CD4-positive, alpha-beta T cell treated with Interferon gamma for 1 hour (primary cell): ENCODE data around the gene TP53TG3.
"Not testable (repeated sequence)": the region's sequence is repeated elsewhere in the genome, so short reads cannot be mapped to it uniquely, and the experiment has no call there.

Experiments used
- DNase-seq: peaks from one replicate; pipeline ENCODE4 v3.0.0-alpha.2; 2020

TP53TG3 gene, protein sequence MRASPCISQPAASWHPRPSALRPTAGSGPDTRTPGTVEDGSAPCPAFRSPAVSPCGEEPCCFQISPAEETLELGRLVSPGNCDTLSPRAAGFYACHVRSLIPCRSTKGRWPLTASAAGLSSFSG

DNA sequence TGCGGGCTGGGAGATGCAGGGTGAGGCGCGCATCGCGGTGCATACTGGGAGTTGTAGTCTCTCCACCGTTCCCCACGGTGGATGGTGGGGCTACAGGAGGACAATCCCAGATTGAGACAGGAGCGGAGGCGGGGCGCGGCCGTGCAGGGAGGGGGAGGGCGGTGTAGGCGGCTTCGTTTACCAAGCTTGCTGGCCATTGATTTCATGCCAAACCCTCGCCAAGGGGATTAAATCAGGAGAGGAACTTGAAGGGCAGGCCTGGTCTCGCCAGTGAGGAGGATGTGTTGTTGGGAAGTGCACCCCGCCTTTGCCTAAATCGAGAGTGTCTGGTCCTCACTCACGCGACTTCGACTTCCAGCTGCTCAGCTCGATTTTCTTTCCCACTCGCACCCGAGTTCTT is at the start of gene TP53TG3:
TSS of gene TP53TG3 (minus strand) at position 101 of the 400 bp plus-strand sequence. CDS start at position 33, 68 bp downstream.
- not testable (repeated sequence) for DNase-seq

DNA sequence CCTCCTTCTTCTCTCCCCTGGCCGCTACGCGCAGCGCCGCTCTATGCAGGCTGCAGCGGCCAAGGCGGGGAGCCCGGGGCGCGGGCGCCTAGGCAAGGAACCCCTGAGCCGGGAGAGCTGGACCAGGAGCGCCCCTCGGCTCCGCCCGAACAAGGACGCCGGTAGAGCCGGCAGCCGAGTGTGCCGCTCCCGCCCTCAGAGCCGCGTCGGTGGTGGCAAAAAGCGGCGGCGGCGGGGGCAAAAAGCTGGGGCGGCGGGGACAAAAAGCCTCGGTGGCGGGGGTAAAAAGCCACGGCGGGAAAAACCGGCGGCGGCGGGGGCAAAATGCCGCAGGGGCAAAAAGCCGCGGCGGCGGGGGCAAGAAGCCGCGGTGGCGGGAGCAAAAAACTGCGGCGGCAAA is 25.1 kb downstream of the TP53TG3 start:
- DNase-seq = not testable (repeated sequence)

DNA sequence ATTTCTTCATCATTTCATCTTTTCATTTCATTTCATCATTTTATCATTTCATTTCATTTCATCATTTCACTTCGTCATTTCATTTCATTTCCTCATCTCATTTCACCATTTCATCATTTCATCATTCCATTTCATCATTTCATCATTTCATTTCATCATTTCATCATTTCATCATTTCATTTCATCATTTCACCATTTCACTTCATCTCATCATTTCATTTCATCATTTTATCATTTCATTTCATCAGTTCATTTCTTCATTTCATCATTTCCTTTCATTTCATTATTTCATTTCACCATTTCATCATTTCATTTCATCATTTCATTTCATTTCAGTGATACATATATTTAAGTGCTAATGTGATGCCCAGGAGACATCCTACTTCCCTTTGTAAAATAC is 28.4 kb downstream of the TP53TG3 start:
- not testable (repeated sequence) for DNase-seq

DNA sequence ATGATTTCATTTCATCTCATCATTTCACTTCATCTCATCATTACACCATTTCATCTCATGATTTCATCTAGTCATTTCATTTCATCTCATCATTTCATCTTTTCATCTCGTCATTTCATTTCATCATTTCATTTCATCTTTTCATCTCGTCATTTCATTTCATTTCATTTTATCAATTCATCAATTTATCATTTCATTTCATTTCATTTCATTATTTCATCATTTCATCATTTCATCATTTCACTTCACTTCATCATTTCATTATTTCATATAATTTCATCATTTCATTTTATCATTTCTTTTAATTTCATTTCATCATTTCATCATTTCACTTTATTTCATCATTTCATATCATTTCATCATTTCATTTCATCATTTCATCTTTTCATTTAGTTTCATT is 29.2 kb downstream of the TP53TG3 start:
- not testable (repeated sequence) for DNase-seq

DNA sequence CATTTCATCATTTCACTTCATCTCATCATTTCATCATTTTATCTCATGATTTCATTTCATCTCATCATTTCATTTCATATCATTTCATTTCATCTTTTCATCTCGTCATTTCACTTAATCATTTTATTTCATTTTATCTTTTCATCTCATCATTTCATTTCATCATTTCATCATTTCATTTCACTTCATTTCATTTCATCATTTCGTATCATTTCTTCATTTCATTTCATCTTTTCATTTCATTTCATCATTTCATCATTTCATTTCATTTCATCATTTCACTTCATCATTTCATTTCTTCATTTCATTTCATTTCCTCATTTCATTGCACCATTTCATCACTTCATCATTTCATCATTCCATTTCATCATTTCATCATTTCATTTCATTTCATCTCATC is 29.8 kb downstream of the TP53TG3 start:
- DNase-seq = not testable (repeated sequence)

DNA sequence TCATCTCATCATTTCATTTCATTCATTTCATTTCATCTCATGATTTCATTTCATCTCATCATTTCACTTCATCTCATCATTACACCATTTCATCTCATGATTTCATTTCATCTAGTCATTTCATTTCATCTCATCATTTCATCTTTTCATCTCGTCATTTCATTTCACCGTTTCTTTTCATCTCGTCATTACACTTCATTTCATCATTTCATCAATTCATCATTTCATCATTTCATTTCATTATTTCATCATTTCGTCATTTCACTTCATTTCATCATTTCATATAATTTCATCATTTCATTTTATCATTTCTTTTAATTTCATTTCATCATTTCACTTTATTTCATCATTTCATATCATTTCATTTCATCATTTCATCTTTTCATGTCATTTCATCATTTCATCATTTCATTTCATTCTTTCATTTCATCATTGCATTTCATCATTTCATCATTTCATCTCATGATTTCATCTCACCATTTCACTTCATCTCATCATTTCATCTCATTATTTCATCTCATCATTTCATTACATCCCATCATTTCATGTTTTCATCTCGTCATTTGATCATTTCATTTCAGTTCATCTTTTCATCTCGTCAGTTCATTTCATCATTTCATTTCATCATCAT is 30.6 kb downstream of the TP53TG3 start:
- DNase-seq = not testable (repeated sequence)

DNA sequence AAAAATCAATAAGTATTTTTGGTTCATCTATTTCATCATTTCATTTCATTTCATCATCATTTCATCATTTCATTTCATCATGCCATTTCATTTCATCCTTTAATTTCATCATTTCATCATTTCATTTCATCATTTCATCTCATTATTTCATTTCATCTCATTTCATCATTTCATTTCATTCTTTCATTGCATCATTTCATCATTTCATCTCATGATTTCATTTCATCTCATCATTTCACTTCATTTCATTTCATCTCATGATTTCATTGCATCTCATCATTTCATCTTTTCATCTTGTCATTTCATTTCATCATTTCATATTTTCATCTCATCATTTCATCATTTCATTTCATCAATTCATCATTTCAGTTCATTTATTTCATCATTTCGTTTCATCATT is 31.2 kb downstream of the TP53TG3 start:
- DNase-seq = not testable (repeated sequence)

DNA sequence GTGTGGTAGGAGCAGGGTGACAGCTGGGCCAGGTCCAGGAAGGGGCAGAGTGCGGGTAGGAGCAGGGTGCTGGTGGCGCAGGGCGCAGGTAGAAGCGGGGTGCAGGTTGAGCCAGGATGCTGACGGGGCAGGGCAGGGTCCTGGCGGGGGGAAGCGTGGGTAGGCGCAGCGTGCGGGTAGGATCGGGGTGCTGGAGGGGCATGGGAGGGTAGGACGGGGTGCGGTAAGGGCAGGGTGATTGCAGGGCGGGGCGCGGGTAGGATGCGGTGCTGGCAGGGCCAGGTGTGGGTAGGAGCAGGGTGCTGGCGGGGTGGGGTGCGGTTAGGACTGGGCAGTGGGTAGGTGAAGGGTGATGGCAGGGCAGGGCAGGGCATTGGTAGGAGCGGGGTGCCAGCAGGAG is 38.4 kb downstream of the TP53TG3 start:
- not testable (repeated sequence) for DNase-seq

DNA sequence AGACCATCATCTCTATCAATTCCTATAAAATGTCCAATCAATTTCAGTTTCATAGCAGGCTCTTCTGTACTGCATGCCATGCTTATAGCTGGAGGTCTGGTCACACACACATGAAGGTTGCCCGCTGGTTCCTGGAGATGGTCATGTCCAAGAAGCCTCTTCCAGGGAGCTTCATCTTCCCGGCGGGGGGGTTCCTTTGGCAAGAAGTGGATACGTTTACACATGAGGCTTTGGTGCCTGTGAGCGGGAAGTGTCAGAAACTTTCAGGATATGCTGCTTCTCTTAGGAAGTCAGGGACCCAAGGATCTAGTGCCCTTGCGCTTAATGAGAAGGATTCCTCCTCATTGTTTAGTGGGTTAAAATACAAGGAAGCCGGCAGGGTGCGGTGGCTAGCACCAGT is 43.9 kb downstream of the TP53TG3 start:
- not testable (repeated sequence) for DNase-seq
